Pons (tissue), 1 donor: ENCODE data around the gene FAM53A.

ENCODE experiments used
- DNase-seq: peaks from one replicate; pipeline ENCODE4 v3.0.0-alpha.2; 2016; ENCODE audit warnings: low spot score

FAM53A gene

DNA sequence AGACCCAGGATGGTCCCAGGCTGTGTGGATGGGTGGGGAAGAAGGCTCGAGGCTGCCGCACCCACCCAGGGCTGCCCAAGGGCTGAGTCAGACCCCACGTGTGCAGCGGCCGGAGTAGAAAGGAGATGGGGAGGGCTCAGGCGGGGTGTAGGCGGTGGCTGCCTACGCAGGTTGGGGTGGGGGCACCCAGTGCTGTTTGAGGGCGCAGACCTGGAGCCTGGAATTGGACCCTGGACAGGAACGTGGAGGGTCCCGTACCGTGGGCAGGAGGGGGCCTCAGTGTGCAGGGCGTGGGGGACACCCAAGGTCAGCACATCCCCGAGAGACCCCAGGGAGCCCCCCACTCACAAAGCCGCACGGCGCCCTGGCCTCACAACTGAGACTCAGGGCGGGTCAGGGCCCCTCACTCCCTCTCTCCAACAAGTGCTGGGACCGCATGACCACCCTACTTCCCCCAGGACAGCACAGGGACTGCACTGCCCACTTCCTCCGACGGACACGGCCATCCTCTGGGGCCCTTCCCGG lies 79.9 kb downstream of the FAM53A start:
- no peak for DNase-seq

GRCh38 chr4:1603413-1604135 lies 80.5 kb downstream of the FAM53A start:
- no peak for DNase-seq

DNA sequence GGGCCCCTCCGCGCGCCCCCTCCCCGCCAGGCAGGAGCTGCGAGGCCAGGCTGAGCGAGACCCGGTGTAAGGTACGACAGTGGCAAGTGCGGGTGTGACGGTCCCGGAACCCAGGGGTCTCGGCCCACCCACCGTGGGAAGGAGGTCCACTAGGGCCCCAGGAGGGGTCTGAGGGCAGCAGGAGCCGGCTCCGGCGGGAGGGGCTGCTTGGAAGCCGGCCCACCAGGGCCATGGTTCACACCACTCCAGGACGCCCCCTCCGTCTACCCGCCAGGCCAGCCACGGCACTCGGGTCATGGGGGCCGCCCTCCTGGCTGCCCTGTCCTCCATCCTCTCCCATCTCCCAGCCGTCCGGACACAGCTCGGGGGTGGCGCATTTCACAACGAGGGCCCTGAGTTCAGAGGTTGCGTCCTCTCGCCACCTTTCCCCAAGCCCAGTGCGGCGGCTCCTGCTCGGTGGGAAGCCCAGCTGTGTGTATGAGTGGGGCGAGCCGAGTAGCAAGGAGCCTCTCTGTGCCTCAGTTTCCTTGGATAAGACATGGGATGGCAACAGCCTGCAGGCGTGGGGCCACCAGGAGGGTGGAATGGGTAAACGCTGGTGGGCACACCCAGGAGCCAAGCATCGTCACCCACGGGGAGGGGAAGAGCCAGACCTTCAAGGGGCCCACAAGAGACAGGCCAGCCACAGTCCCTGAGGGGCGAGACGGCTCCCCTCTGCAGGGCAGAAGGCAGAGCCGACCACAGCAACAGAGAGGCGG lies 81.3 kb downstream of the FAM53A start:
- no peak for DNase-seq

- DNase-seq: no peak
Observed at GRCh38 chr4:1601852-1602654, 82.1 kb downstream of the FAM53A start.

GRCh38 chr4:1601533-1601835 lies 82.6 kb downstream of the FAM53A start:
- no peak for DNase-seq

- DNase-seq: no peak
Observed at GRCh38 chr4:1600811-1601532, 83.1 kb downstream of the FAM53A start.

DNA sequence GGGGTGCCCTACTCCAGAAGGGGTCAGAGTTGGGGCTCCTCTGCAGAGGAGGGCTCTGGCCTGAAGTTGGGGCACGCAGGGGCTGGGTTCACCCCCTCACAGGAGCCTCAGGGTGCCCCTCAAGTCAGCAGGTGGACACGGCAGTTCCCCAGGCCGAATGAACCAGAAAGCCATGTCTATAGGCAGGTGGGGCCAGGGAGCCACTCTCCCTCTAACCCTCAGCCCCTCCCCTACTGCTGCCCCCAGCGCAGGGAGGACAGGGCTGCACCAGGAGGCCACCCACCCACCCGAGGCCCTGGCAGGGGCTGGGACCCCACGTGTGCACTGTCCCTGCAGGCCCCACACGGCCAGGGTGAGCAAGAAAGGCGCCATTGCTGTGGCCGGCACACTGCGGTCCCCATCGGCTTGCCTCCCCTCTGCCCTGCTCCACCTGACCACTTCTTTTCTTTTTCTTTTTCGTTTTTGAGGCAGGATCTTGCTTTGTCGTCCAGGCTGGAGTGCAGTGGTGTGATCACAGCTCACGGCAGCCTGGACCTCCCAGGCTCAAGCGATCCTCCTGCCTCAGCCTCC lies 83.8 kb downstream of the FAM53A start:
- no peak for DNase-seq

- DNase-seq: no peak
Observed at GRCh38 chr4:1599491-1600210, 84.5 kb downstream of the FAM53A start.

DNA sequence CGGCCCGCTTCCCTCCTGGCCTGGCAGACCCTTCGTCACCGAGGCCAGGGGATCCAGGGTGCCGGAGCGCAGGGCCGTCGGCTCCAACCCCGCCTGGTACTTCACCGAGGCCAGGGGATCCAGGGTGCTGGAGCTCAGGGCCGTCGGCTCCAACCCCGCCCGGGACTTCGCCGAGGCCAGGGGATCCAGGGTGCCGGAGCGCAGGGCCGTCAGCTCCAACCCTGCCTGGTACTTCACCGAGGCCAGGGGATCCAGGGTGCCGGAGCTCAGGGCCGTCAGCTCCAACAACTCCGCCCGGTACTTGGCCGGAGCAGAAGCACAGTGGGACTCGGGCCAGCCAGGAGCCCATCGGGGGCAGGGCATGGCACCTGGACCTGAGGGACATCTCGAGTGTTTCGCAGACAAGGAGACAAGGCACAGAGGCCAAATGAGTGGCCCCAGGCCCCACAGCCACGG lies 85.1 kb downstream of the FAM53A start:
- DNase-seq: no peak

DNA sequence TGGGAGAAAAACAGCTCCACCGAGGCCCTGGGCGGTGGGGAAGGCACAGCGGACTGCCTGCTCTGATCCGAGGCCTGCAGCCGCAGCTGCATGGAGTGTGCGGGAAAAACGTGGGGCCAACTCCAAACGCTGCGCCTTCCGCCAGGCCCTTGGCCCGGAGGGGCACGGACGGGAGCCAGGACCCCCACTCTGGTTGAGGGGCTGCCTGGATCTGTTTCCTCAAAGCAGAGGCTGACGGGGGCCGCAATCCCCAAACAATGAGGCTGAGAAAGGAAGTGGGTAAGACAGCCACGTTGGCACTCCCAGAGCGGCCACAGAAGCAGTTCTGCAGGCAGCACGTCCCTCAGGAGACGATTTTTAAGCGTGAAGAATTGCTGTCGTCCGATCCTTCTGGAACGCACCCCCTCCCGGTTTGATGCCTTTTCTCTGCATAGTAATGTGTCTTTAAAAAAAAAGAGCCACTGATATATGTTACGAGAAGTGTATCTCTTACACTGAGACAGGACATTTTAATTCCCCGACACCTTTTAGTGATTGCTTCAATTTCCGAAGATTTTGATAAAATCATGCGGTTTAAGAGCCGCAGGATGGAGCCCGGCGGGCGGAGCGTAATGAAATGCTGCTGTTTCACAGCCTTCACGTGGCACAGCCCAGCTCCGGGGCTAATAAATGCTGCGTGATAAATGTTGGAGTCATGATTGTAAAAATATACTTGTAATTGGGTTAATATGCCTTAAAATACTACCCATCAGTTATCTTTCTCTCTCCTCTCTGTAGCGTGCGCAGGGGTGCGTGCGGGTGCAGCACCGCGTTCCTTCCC lies 85.7 kb downstream of the FAM53A start:
- no peak for DNase-seq

GRCh38 chr4:1597021-1597931 lies 86.8 kb downstream of the FAM53A start:
- DNase-seq: no peak

GRCh38 chr4:1596393-1596792 lies 87.7 kb downstream of the FAM53A start:
- no peak for DNase-seq

DNA sequence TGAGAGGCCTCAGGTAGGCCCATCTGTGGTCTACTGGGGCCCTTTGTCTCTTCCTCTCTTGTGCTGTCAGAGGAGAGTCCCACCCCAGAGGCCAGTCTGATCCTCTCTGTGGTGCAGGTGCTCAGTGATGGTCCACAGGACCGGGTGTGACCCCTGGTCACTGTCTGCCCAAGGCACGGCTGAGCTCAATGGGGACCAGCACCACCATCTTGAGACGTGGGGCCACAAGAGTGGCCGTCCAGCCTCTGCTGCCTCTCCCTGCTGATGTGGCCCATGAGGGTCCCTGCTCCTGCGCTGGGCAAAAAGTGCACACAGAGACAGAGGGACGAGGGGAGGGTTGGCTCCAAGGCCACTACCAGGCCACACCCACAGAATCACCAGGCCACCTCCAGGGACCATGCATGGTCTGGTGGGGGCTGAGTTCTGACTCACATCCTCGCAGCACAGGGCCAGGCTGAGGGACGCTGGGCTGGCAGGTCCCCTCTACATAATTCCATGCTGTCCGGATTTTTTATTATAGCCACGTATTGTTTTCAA lies 88.3 kb downstream of the FAM53A start:
- no peak for DNase-seq

DNA sequence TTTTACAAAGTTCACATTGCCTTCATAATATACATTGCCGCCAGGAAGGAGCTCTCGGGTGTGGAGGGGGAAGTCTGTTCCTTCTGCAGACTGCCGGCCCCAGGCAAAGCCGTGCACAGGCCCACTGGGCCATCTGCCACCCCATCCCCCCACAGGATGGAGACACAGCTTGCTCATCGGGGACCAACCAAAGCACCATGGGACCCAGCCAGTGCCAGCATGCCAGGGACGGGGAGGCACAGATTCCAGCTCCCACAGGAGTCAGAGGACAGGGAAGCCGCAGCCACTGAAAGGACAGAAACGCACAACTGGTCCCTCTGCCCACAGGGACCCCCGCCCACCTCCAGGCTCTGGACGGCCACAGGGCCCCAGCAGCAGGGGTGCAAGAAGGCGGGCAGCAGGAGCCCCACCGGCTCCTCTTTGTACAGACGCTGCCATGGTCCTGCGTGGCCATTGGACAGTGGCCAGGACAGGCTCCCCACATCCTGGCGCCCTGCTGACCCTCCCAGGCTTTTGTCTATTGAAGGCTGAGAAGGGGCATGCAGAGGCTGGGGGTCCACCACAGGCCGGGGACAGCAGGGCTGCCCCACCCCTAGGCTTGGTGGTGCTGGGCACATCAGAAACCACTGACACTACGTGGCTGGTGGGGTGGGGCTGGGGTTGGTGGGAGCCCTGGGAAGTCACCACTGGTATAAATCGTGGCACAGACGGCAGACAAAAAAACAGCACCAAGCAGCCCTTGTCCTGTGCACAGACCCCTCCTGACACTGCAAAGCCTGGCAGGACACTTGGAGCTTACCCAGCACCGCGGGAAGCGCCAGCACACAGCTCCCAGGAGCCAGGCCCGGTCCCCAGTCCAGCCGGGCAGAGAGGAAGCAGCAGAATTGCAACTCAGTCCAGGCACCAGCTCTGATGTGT lies 89.0 kb downstream of the FAM53A start:
- no peak for DNase-seq

- DNase-seq: no peak
Observed at GRCh38 chr4:1593881-1594345, 90.2 kb downstream of the FAM53A start.

DNA sequence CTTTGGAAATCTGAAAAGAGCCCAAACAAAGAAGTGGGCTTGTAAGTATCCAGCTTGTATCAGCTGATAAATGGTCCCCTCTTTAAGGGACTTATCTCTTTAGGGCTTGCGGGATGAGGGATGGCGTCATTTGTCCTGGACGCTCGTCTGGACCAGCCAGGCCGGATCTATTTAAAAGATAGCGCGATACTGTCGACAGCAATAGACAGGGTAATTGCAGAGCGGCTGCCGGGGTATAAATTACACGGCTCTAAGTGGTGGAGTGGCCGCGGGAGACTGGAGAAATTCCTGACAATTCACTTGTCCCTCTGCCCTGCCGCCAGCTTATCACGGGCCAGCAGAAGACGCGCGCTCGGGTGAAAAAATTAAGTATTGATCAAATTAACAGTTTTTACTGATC lies 90.7 kb downstream of the FAM53A start:
- DNase-seq: no peak

GRCh38 chr4:1592709-1593417 lies 91.2 kb downstream of the FAM53A start:
- DNase-seq: no peak
